Right renal pelvis (tissue), 4 donors: Measurements from ENCODE around the gene PHF5A. TPM values are rescaled to one million over a fixed set of nuclear protein-coding genes. Genes with fewer than 3 reads are reported as not detected.

ENCODE experiments used
- DNase-seq, 4 donors: peaks; one replicate each; pipeline ENCODE4 v3.0.0-alpha.2; 2013; ENCODE audit warnings: low read depth in 4 of 4, low spot score in 3 of 4, missing footprints in 1 of 4
- polyA plus RNA-seq, 4 donors: library from polyadenylated mRNA; unstranded; fragments of 120-200 nt; gene quantifications; one replicate each; pipeline ENCODE4 v1.2.1, GENCODE V29; 2013; ENCODE audit not compliant: insufficient read length in 4 of 4

Gene PHF5A
- polyA plus RNA-seq, 4 donors: 55.8 to 68.1 (median 58.1) TPM

GRCh38 chr22:41425660-41426365 lies 42.7 kb downstream of the PHF5A start:
- no peak for DNase-seq

- no peak for DNase-seq
Observed at GRCh38 chr22:41418717-41419116, 49.8 kb downstream of the PHF5A start.

- no peak for DNase-seq
Observed at GRCh38 chr22:41417622-41418390, 50.7 kb downstream of the PHF5A start.

GRCh38 chr22:41415554-41415953 lies 52.9 kb downstream of the PHF5A start:
- DNase-seq: no peak

- DNase-seq: no peak
Observed at GRCh38 chr22:41411021-41411851, 57.3 kb downstream of the PHF5A start.

- DNase-seq: no peak
Observed at GRCh38 chr22:41410311-41410751, 58.2 kb downstream of the PHF5A start.

Other genes with a start within 250 kb of the PHF5A start
- gene CHADL, start 227.8 kb downstream of the PHF5A start, polyA plus RNA-seq: 1 to 10 TPM; 2.8 to 4.3 (median 3.3) TPM
- 10 to 100 TPM; 45.3 to 57.5 (median 50.0) TPM for gene RANGAP1, start 182.5 kb downstream of the PHF5A start, polyA plus RNA-seq
- gene ZC3H7B, start 167.2 kb downstream of the PHF5A start, polyA plus RNA-seq: 10 to 100 TPM; 80.3 to 95.3 (median 85.7) TPM
- 10 to 100 TPM; 17.4 to 18.5 (median 18.3) TPM for gene TEF, start 86.8 kb downstream of the PHF5A start, polyA plus RNA-seq
- gene TOB2, start 21.9 kb downstream of the PHF5A start, polyA plus RNA-seq: 10 to 100 TPM; 52.3 to 59.4 (median 55.7) TPM
- gene ACO2, start 425 bp upstream of the PHF5A start, polyA plus RNA-seq: 100 to 1,000 TPM; 131 to 150 (median 142) TPM
- 10 to 100 TPM; 30.0 to 37.0 (median 31.2) TPM for gene POLR3H, start 75.8 kb upstream of the PHF5A start, polyA plus RNA-seq
- 1 to 10 TPM; 4.9 to 9.4 (median 6.4) TPM for gene CSDC2, start 92.3 kb upstream of the PHF5A start, polyA plus RNA-seq
- 10 to 100 TPM; 48.8 to 65.9 (median 52.4) TPM for gene PMM1, start 121.1 kb upstream of the PHF5A start, polyA plus RNA-seq
- 10 to 100 TPM; 26.0 to 29.7 (median 28.1) TPM for gene DESI1, start 152.4 kb upstream of the PHF5A start, polyA plus RNA-seq
- gene XRCC6, start 152.6 kb upstream of the PHF5A start, polyA plus RNA-seq: 100 to 1,000 TPM; 333 to 384 (median 357) TPM
- 100 to 1,000 TPM; 145 to 173 (median 159) TPM for gene SNU13, start 220.2 kb upstream of the PHF5A start, polyA plus RNA-seq
- 1 to 10 TPM; 1.3 to 2.9 (median 2.4) TPM for gene MEI1, start 230.8 kb upstream of the PHF5A start, polyA plus RNA-seq